Activated T-cell treated with anti-CD3 and anti-CD28 coated beads, Interleukin-2, amount 50 U/mL, for 24 hours (primary cell): Measurements from ENCODE around the gene FUZ.
"Not testable (repeated sequence)": the region's sequence is repeated elsewhere in the genome, so short reads cannot be mapped to it uniquely, and the experiment has no call there.

ENCODE experiments used
- DNase-seq: peaks from one replicate; pipeline ENCODE4 v3.0.0-alpha.2; 2020
- H3K27ac Mint-ChIP-seq: 2 replicates; pipeline ENCODE4 v1.8.0; 2020; ENCODE audit warnings: mild to moderate bottlenecking, mixed read lengths
- H3K27me3 Mint-ChIP-seq: 2 replicates; pipeline ENCODE4 v1.8.0; 2020; ENCODE audit warnings: mixed read lengths
- H3K36me3 Mint-ChIP-seq: 2 replicates; pipeline ENCODE4 v1.8.0; 2020; ENCODE audit warnings: low read depth, mixed read lengths
- H3K4me1 Mint-ChIP-seq: 2 replicates; pipeline ENCODE4 v1.8.0; 2020; ENCODE audit warnings: low read depth, mixed read lengths
- H3K4me3 Mint-ChIP-seq: 2 replicates; pipeline ENCODE4 v1.8.0; 2020; ENCODE audit warnings: mild to moderate bottlenecking, moderate library complexity, mixed read lengths
- H3K9me3 Mint-ChIP-seq: 2 replicates; pipeline ENCODE4 v1.8.0; 2020; ENCODE audit warnings: mixed read lengths

The FUZ gene

GRCh38 chr19:49829721-49830120 lies 16.6 kb upstream of the FUZ start:
- Mint-ChIP-seq H3K9me3 (no peaks in the 10 kb centered on the region), H3K36me3 (peaks cover 67% of the 10 kb centered on the region), H3K4me1 (no peaks in the 10 kb centered on the region), H3K27me3 (no peaks in the 10 kb centered on the region), H3K27ac (no peak overlapping the region), H3K4me3 (no peak overlapping the region)
- DNase-seq, result no peak

GRCh38 chr19:49829200-49829599 lies 16.1 kb upstream of the FUZ start:
- no peak overlapping the region for H3K27ac Mint-ChIP-seq
- peaks cover 67% of the 10 kb centered on the region for H3K36me3 Mint-ChIP-seq
- H3K4me1 Mint-ChIP-seq, result no peaks in the 10 kb centered on the region
- H3K4me3 Mint-ChIP-seq, result no peak overlapping the region
- no peaks in the 10 kb centered on the region for H3K27me3 Mint-ChIP-seq
- H3K9me3 Mint-ChIP-seq, result no peaks in the 10 kb centered on the region
- DNase-seq, result no peak

GRCh38 chr19:49827034-49827433 lies 13.9 kb upstream of the FUZ start:
- H3K4me1 Mint-ChIP-seq, result no peaks in the 10 kb centered on the region
- no peak overlapping the region for H3K27ac Mint-ChIP-seq
- no peaks in the 10 kb centered on the region for H3K27me3 Mint-ChIP-seq
- peaks cover 63% of the 10 kb centered on the region for H3K36me3 Mint-ChIP-seq
- no peak for DNase-seq
- H3K9me3 Mint-ChIP-seq, result no peaks in the 10 kb centered on the region
- H3K4me3 Mint-ChIP-seq, result no peak overlapping the region

- no peaks in the 10 kb centered on the region for H3K27me3 Mint-ChIP-seq
- H3K4me1 Mint-ChIP-seq, result peaks cover 6% of the 10 kb centered on the region
- peaks cover 53% of the 10 kb centered on the region for H3K36me3 Mint-ChIP-seq
- no peak overlapping the region for H3K4me3 Mint-ChIP-seq
- DNase-seq, result no peak
- H3K9me3 Mint-ChIP-seq, result no peaks in the 10 kb centered on the region
- H3K27ac Mint-ChIP-seq, result no peak overlapping the region
Observed at GRCh38 chr19:49824662-49825061, 11.6 kb upstream of the FUZ start.

- Mint-ChIP-seq H3K27me3 (no peaks in the 10 kb centered on the region), H3K27ac (no peak overlapping the region), H3K4me3 (no peak overlapping the region), H3K4me1 (peaks cover 13% of the 10 kb centered on the region), H3K36me3 (peaks cover 51% of the 10 kb centered on the region), H3K9me3 (no peaks in the 10 kb centered on the region)
- DNase-seq, result no peak
Observed at GRCh38 chr19:49823472-49823871, 10.4 kb upstream of the FUZ start.

- Mint-ChIP-seq H3K4me1 (peaks cover 21% of the 10 kb centered on the region), H3K36me3 (peaks cover 41% of the 10 kb centered on the region), H3K4me3 (no peak overlapping the region), H3K9me3 (no peaks in the 10 kb centered on the region), H3K27ac (no peak overlapping the region), H3K27me3 (no peaks in the 10 kb centered on the region)
- DNase-seq, result no peak
Observed at GRCh38 chr19:49820125-49820524, 7.0 kb upstream of the FUZ start.

GRCh38 chr19:49819452-49820115 lies 6.5 kb upstream of the FUZ start:
- H3K9me3 Mint-ChIP-seq, H3K27me3 Mint-ChIP-seq, DNase-seq: not testable (repeated sequence)
- H3K4me1 Mint-ChIP-seq, result peaks cover 23% of the 10 kb centered on the region
- peaks cover 37% of the 10 kb centered on the region for H3K36me3 Mint-ChIP-seq
- H3K4me3 Mint-ChIP-seq, result peak overlapping the region; percentile 90
- H3K27ac Mint-ChIP-seq, result peak overlapping the region; percentile 98

- Mint-ChIP-seq H3K36me3 (peaks cover 30% of the 10 kb centered on the region), H3K4me3 (peak overlapping the region; percentile 90)
- DNase-seq, result no peak
Observed at GRCh38 chr19:49818649-49819370, 5.7 kb upstream of the FUZ start.

GRCh38 chr19:49817964-49818648 lies 5.0 kb upstream of the FUZ start, which contains the start of gene MED25:
Gene MED25, plus strand, starts transcription at chr19:49818289. Its CDS starts 53 bp downstream, at chr19:49818342.
- Mint-ChIP-seq H3K36me3 (peaks cover 26% of the 10 kb centered on the region), H3K9me3 (no peaks in the 10 kb centered on the region), H3K4me1 (peaks cover 33% of the 10 kb centered on the region), H3K4me3 (peak within 1 kb of the TSS; percentile 90), H3K27me3 (no peaks in the 10 kb centered on the region), H3K27ac (peak within 1 kb of the TSS; percentile 98)
- peak; percentile 94 for DNase-seq

More at GRCh38 chr19:49818649-49819370, 5.7 kb upstream of the FUZ start:
- peaks cover 28% of the 10 kb centered on the region for H3K4me1 Mint-ChIP-seq
- peak overlapping the region; percentile 98 for H3K27ac Mint-ChIP-seq
- H3K27me3 Mint-ChIP-seq, result no peaks in the 10 kb centered on the region
- no peaks in the 10 kb centered on the region for H3K9me3 Mint-ChIP-seq

- peaks cover 25% of the 10 kb centered on the region for H3K36me3 Mint-ChIP-seq
- H3K4me3 Mint-ChIP-seq, result no peak overlapping the region
Observed at GRCh38 chr19:49816590-49816989, 3.5 kb upstream of the FUZ start.

GRCh38 chr19:49814010-49814409 lies 918 bp upstream of the FUZ start:
- Mint-ChIP-seq H3K27ac (peak overlapping the region; percentile 31), H3K9me3 (no peaks in the 10 kb centered on the region), H3K27me3 (no peaks in the 10 kb centered on the region), H3K4me3 (peak overlapping the region; percentile 89), H3K4me1 (peaks cover 42% of the 10 kb centered on the region), H3K36me3 (peaks cover 18% of the 10 kb centered on the region)
- no peak for DNase-seq

More at GRCh38 chr19:49816590-49816989, 3.5 kb upstream of the FUZ start:
- no peaks in the 10 kb centered on the region for H3K27me3 Mint-ChIP-seq
- no peak for DNase-seq
- H3K4me1 Mint-ChIP-seq, result peaks cover 46% of the 10 kb centered on the region
- H3K27ac Mint-ChIP-seq, result no peak overlapping the region
- no peaks in the 10 kb centered on the region for H3K9me3 Mint-ChIP-seq

GRCh38 chr19:49812452-49812996 lies 568 bp downstream of the FUZ start:
- Mint-ChIP-seq H3K4me1 (peaks cover 52% of the 10 kb centered on the region), H3K4me3 (peak overlapping the region; percentile 89), H3K36me3 (peaks cover 15% of the 10 kb centered on the region), H3K27me3 (no peaks in the 10 kb centered on the region), H3K27ac (peak overlapping the region; percentile 98), H3K9me3 (no peaks in the 10 kb centered on the region)
- no peak for DNase-seq

- Mint-ChIP-seq H3K27ac (peak overlapping the region; percentile 63), H3K4me3 (no peak overlapping the region), H3K27me3 (no peaks in the 10 kb centered on the region), H3K4me1 (peaks cover 49% of the 10 kb centered on the region), H3K9me3 (no peaks in the 10 kb centered on the region), H3K36me3 (peaks cover 23% of the 10 kb centered on the region)
- DNase-seq, result no peak
Observed at GRCh38 chr19:49811328-49811727, 1.8 kb downstream of the FUZ start.

GRCh38 chr19:49809941-49810389 lies 3.1 kb downstream of the FUZ start:
- peak overlapping the region; percentile 28 for H3K27ac Mint-ChIP-seq
- peaks cover 49% of the 10 kb centered on the region for H3K4me1 Mint-ChIP-seq
- H3K4me3 Mint-ChIP-seq, result peak overlapping the region; percentile 70
- H3K9me3 Mint-ChIP-seq, result no peaks in the 10 kb centered on the region
- no peaks in the 10 kb centered on the region for H3K27me3 Mint-ChIP-seq
- peaks cover 31% of the 10 kb centered on the region for H3K36me3 Mint-ChIP-seq
- DNase-seq, result no peak
